HG03135 (cell line): Measurements from ENCODE around the gene ITGB2.

Experiments used
- ATAC-seq: cut with Tn5 transposase; IDR thresholded peaks from one replicate; pipeline ENCODE4 v1.9.1; 2021; ENCODE audit warnings: mild to moderate bottlenecking, moderate library complexity; ENCODE audit not compliant: unreplicated experiment

Gene ITGB2

GRCh38 chr21:44911384-44912157 is 9.1 kb downstream of the ITGB2 start:
- ATAC-seq, result no peak

GRCh38 chr21:44911068-44911383 is 9.7 kb downstream of the ITGB2 start:
- ATAC-seq, result no peak

- no peak for ATAC-seq
Measured at GRCh38 chr21:44910229-44911067, 10.3 kb downstream of the ITGB2 start.

- no peak for ATAC-seq
Measured at GRCh38 chr21:44909719-44910118, 11.0 kb downstream of the ITGB2 start.

- no peak for ATAC-seq
Measured at GRCh38 chr21:44908908-44909307, 11.8 kb downstream of the ITGB2 start.

GRCh38 chr21:44907966-44908895 is 12.5 kb downstream of the ITGB2 start:
- no peak for ATAC-seq

- no peak for ATAC-seq
Measured at GRCh38 chr21:44907225-44907965, 13.3 kb downstream of the ITGB2 start.

GRCh38 chr21:44905728-44906090 is 15.0 kb downstream of the ITGB2 start:
- no peak for ATAC-seq

- ATAC-seq, result no peak
Measured at GRCh38 chr21:44905016-44905727, 15.5 kb downstream of the ITGB2 start.

GRCh38 chr21:44904141-44904923 is 16.4 kb downstream of the ITGB2 start:
- no peak for ATAC-seq

GRCh38 chr21:44903689-44904088 is 17.0 kb downstream of the ITGB2 start:
- no peak for ATAC-seq

GRCh38 chr21:44903050-44903685 is 17.5 kb downstream of the ITGB2 start:
- no peak for ATAC-seq

GRCh38 chr21:44902268-44903049 is 18.2 kb downstream of the ITGB2 start:
- no peak for ATAC-seq

- no peak for ATAC-seq
Measured at GRCh38 chr21:44901391-44902074, 19.2 kb downstream of the ITGB2 start.

- ATAC-seq, result no peak
Measured at GRCh38 chr21:44900559-44901251, 20.0 kb downstream of the ITGB2 start.

- ATAC-seq, result no peak
Measured at GRCh38 chr21:44899768-44900558, 20.7 kb downstream of the ITGB2 start.
